Spleen (tissue), 7 donors: ENCODE data around the gene RFNG.

Experiments
- POLR2A ChIP-seq, 3 donors: fragments of 450-650 bp; IDR thresholded peaks; one replicate each; pipeline ENCODE4 v1.5.1; 2017; ENCODE audit warnings: antibody characterized with exemption in 3 of 3, mild to moderate bottlenecking in 1 of 3
- POLR2AphosphoS5 ChIP-seq, 3 donors: sonication (generic); formaldehyde crosslinking; IDR thresholded peaks; one replicate each; pipeline ENCODE4 v1.5.1; 2017; ENCODE audit warnings: antibody characterized with exemption in 3 of 3
- TF ChIP-seq, protein P1 (sequence below), 11 experiments: fragments of 200-600 bp in 7 of 11; fragments of 450-650 bp in 4 of 11; sonication (generic) in 4 of 11; IDR thresholded peaks in 8 of 11; conservative IDR thresholded peaks in 3 of 11; 1 replicate in 7 of 11; 2 replicates in 4 of 11; pipeline versions ENCODE4 v1.4.0 to v1.8.0; 2016 to 2021; ENCODE audit warnings: antibody characterized with exemption in 11 of 11, inconsistent platforms in 4 of 11, mild to moderate bottlenecking in 1 of 11
- donor health status: DM: no; HTN: no; CAD: no; lungs with moderate emphysema.
- donor health status: DM: no; HTN: no; CAD: no.
- donor health status: DM: no; HTN: no; CAD: no.

DNA sequence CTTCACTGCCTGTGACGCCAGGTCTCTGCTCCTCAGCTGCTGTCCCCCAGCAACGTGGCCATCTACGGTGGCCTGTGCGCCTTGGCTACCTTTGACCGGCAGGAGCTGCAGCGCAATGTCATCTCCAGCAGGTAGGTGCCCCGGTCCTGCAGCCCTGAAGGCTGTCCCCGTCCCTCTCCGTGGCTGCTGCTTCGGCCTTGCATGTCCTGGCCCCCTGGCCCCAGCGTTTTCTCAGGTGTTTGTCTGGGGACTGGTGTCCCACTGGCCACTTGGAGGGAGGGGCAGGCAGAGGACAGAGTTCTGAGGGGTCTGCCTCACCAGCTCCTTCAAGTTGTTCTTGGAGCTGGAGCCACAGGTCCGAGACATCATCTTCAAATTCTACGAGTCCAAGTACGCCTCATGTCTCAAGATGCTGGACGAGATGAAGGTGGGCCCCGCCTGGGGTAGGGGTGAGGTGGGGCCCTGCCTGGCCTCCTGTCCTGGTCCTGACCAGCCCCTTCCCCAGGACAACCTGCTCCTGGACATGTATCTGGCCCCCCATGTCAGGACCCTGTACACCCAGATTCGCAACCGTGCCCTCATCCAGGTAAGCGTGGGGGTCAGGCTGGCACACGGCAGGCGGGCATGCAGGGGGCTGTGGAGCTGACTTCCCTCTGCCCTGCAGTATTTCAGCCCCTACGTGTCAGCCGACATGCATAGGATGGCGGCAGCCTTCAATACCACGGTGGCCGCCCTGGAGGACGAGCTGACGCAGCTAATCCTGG lies 4.5 kb upstream of the RFNG start:
- TF ChIP-seq POLR2AphosphoS5 (IDR thresholded peaks at IDR 0.05) = peak in 1 of 3 donors; percentile 2
- TF ChIP-seq, protein P1, sequence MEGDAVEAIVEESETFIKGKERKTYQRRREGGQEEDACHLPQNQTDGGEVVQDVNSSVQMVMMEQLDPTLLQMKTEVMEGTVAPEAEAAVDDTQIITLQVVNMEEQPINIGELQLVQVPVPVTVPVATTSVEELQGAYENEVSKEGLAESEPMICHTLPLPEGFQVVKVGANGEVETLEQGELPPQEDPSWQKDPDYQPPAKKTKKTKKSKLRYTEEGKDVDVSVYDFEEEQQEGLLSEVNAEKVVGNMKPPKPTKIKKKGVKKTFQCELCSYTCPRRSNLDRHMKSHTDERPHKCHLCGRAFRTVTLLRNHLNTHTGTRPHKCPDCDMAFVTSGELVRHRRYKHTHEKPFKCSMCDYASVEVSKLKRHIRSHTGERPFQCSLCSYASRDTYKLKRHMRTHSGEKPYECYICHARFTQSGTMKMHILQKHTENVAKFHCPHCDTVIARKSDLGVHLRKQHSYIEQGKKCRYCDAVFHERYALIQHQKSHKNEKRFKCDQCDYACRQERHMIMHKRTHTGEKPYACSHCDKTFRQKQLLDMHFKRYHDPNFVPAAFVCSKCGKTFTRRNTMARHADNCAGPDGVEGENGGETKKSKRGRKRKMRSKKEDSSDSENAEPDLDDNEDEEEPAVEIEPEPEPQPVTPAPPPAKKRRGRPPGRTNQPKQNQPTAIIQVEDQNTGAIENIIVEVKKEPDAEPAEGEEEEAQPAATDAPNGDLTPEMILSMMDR (IDR thresholded peaks at IDR 0.05 in 8 of 11, conservative IDR thresholded peaks at IDR 0.05 in 3 of 11) = no peak
- no peak for TF ChIP-seq POLR2A (IDR thresholded peaks at IDR 0.05)
